GM19468 (cell line): ENCODE results near the gene ZNF383.
"Not testable (repeated sequence)": the region's sequence is repeated elsewhere in the genome, so short reads cannot be mapped to it uniquely, and the experiment has no call there.

Experiments used
- ATAC-seq: cut with Tn5 transposase; IDR thresholded peaks from one replicate; pipeline ENCODE4 v1.9.1; 2021; ENCODE audit warnings: mild to moderate bottlenecking, moderate library complexity, moderate number of reproducible peaks; ENCODE audit not compliant: unreplicated experiment; ENCODE audit errors: extremely low read depth

Gene ZNF383

DNA sequence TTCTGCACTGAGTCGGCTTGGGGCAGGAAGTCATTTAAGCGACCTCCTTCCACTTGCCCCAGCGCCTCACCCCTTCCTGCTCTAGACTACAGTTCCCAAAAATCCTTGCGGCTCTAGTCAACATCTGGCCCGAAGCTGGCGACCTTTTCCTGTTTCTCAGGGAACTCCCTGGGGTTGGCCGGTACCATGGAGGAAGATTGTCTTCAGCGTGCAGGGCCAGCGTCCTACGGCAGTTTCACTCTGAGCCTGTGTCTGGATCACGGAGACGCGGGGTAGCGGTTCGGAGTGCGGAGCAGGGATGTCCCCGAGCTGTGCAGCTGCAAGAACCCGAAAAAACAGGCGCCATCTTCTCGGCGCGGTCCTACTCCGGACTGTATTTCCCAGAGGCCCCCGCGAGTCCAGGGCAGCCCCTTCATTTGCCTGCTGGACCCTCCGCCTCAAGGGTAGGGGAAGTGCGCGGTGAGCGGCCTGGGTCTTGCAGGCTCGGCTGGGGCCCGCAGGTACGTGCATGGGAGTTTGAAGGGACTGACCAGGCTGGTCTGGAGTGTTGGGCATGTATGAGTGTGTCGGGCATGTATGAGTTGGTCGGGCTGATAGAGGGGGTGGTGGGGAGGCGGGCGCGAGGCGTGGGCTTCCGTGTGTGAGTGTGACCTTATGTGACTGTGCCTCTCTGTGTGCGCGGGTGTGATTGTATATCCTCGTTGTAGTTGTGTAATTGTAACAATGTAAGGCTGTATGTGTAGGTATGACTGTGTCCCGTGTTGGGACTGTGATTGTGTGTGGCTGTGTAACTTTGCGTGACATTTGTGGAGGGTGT is at the start of gene ZNF383:
Gene ZNF383, plus strand, starts transcription at position 440 of the 817 bp plus-strand sequence. CDS start 12,240 bp downstream, outside the sequence.
- peak; percentile 34 for ATAC-seq

- ATAC-seq: peak; percentile 75
Observed at GRCh38 chr19:37172368-37173366, 45.3 kb upstream of the ZNF383 start, which contains the start of gene ZNF585A. Gene ZNF585A (minus strand): TSS chr19:37172695. CDS start chr19:37169910, 2,785 bp downstream.

DNA sequence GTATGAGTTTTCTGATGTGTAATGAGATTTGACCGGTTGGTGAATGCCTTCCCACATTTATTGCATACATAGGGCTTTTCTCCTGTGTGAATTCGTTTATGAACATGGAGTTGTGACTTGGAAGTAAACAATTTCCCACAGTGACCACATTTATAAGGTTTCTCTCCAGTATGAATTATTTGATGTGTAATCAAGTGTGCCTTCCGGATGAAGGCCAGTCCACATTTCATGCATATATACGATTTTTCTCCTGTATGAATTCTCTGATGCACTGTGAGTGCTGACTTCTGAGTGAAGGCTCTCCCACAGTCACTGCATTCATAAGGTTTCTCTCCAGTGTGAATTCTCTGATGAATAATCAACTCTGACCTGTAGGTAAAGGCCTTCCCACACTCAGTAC is 31.9 kb upstream of the ZNF383 start:
- ATAC-seq: not testable (repeated sequence)

- not testable (repeated sequence) for ATAC-seq
Observed at GRCh38 chr19:37195248-37195647, 22.8 kb upstream of the ZNF383 start.

DNA sequence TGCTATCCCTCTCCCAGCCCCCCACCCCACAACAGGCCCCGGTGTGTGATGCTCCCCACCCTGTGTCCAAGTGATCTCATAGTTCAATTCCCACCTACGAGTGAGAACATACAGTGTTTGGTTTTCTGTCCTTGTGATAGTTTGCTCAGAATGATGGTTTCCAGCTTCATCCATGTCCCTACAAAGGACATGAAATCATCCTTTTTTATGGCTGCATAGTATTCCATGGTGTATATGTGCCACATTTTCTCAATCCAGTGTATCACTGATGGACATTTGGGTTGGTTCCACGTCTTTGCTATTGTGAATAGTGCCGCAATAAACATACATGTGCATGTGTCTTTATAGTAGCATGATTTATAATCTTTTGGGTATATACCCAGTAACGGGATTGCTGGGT is 20.9 kb upstream of the ZNF383 start:
- ATAC-seq: not testable (repeated sequence)

DNA sequence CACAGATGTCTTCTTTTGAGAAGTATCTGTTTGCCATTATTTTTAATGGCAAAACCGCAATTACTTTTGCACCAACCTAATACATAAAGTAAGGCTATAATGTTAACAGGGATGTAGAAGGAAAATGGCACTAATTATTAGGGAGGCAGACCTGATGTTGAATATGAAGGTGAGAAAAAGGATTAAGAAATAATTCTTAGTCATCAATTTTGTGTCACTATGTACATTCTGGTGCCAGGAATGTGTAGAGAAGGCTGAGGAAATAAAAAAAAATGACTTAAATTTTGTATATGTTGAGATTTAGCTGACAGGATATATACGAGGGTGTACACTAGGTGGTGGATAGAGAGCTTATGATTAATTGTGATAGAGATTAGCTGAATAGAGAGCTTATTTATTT is 20.2 kb upstream of the ZNF383 start:
- ATAC-seq: no peak

- no peak for ATAC-seq
Observed at GRCh38 chr19:37217480-37217774, 587 bp upstream of the ZNF383 start.

DNA sequence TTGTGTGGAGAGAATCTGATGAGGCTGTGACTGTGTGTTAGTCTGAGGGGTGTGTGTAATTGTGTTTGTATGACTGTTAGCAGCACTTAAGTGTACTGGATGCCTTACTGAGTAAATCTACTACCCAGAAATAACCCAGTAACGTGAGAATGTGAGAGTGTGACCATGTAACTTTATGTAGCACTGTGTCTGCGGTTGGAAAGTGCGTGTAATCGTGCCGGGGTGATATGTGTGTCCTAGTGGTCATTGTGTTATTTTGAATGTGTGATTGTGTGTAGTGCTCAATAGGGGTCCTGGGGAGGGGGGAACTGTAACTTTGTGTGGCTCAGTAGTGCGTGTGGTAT is 550 bp downstream of the ZNF383 start:
- no peak for ATAC-seq

GRCh38 chr19:37220383-37220782 is 2.4 kb downstream of the ZNF383 start:
- ATAC-seq: no peak

DNA sequence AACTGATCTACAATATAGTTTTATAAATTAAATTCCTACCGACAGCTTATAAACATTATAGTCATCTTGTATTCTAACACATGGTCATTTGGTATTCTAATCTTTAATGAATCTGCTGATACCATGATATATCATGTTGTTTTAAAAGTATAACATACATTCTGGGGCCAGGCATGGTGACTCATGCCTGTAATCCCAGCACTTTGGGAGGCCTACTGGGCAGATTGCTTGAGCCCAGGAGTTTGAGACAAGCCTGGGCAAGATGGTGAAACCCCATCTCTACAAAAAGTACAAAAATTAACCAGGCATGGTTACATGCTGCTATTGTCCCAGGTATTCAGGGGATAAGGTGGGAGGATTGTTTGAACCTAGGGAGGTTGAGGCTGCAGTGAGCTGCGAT is 3.1 kb downstream of the ZNF383 start:
- no peak for ATAC-seq

GRCh38 chr19:37226248-37226647 is 8.2 kb downstream of the ZNF383 start:
- ATAC-seq: no peak

- ATAC-seq: no peak
Observed at GRCh38 chr19:37227996-37228395, 10.0 kb downstream of the ZNF383 start.

GRCh38 chr19:37243206-37243632 is 25.2 kb downstream of the ZNF383 start:
- ATAC-seq: no peak

DNA sequence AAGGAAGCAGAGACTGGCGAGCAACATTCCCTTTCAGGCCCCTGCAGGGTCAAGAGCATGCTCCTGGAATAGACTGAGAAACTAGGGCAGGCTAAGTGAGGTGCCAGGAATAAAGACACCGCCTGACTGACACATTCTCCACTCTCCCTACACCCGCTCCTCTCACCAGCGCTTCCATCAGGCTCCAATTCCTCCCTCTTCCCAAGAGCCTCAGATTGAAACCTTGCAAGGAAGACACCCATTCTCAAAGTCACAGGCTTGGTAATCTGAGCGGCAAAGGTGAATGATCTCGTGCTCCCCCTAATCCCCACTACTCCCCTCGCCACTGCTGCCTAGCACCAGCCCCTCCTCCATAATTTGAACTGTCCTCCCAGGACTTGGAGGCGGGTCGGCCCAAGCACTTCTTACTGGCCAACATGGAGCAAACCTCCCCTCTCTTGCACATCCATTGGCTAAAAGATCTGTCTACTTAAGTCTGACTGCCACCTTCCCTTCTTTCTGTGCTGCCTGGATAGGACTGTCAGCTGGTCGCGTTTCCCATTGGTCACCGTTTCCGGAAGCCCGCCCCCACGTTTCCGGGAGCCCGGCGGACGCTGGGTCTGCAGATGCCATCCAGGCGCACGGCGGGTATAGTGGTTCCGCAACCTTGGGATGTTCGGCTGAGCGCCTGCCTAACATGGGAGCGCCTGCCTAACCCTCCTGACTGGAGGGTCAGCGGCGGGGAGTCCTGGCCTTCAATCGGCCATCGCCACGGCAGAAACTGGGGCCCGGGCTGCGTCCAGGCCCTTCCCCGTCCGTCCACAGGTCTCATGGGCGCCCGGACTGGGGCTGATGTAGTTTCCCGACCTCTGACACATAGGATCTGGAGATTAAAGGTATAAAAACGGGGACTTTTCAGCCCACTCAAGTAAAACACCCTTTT is 33.6 kb downstream of the ZNF383 start:
- no peak for ATAC-seq

DNA sequence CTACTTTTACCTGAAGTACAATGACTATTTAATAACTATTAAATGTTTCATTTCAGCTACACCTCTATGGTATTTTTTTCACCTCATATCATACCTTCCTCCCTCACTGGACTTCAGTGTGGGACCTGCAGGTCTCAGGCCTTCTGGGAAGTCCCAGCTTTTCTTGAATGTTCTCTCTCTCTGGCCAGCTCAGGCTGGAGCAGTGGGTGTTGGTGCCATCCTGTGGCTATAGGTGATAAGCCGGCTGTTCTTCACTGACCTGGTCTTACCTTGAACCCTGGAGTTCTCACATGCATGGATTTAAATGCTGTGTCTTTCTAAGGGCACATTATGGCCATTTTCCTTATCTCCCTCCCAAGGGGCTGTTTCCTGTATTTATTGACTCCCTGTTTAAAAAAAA is 45.0 kb downstream of the ZNF383 start:
- not testable (repeated sequence) for ATAC-seq

GRCh38 chr19:37267005-37267404 is 49.0 kb downstream of the ZNF383 start:
- not testable (repeated sequence) for ATAC-seq

- ATAC-seq: not testable (repeated sequence)
Observed at GRCh38 chr19:37267755-37268154, 49.7 kb downstream of the ZNF383 start.

GRCh38 chr19:37280656-37281055 is 62.6 kb downstream of the ZNF383 start:
- ATAC-seq: not testable (repeated sequence)

DNA sequence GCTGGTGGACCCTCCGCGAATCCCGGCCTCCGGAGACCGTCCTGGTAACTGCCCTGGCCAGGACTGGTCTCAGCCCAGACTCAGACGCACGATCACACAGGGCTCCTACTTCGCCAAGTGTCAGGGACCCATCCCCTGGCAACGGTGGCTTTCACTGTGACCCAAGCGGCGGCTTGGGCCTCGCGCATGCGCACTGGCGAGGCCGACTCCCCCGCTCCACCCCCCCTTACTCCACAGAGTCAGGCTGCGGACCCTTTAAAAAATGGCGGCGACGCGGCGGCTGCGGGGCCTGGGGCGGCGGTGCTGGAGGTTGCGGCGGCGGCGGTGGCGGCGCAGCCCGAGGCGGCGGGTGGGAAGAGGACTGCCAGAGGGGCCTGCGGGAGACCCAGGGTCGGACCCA is 66.0 kb downstream of the ZNF383 start:
- ATAC-seq: not testable (repeated sequence)

- ATAC-seq: not testable (repeated sequence)
Observed at GRCh38 chr19:37289229-37289628, 71.2 kb downstream of the ZNF383 start.
